Activated T-helper 1 cell treated with Interleukin-2 at 50 U/mL for 16 hours (primary cell): Measurements from ENCODE around the gene PLVAP.

Source experiments
- DNase-seq: peaks from one replicate; pipeline ENCODE4 v3.0.0-alpha.2; 2020; ENCODE audit warnings: low read depth

The PLVAP gene

GRCh38 chr19:17333611-17334413 is 43.3 kb downstream of the PLVAP start:
- DNase-seq = peak; percentile 63

GRCh38 chr19:17332677-17333581 is 44.2 kb downstream of the PLVAP start:
- no peak for DNase-seq

- no peak for DNase-seq
These were observed 44.8 kb downstream of the PLVAP start for GRCh38 chr19:17332360-17332676.

GRCh38 chr19:17331045-17331558 is 46.0 kb downstream of the PLVAP start:
- no peak for DNase-seq

GRCh38 chr19:17330262-17331044 is 46.7 kb downstream of the PLVAP start:
- no peak for DNase-seq

- DNase-seq = no peak
These were observed 47.5 kb downstream of the PLVAP start for GRCh38 chr19:17329366-17330261.

GRCh38 chr19:17328517-17329365 is 48.4 kb downstream of the PLVAP start:
- DNase-seq = peak; percentile 27

- DNase-seq = peak; percentile 31
These were observed 49.3 kb downstream of the PLVAP start for GRCh38 chr19:17327654-17328516.

GRCh38 chr19:17327068-17327653 is 50.0 kb downstream of the PLVAP start:
- DNase-seq = no peak

- DNase-seq = no peak
These were observed 50.6 kb downstream of the PLVAP start for GRCh38 chr19:17326595-17326966.

GRCh38 chr19:17325881-17326594 is 51.1 kb downstream of the PLVAP start:
- DNase-seq = no peak

GRCh38 chr19:17325133-17325532 is 52.0 kb downstream of the PLVAP start:
- DNase-seq = no peak

- no peak for DNase-seq
These were observed 52.6 kb downstream of the PLVAP start for GRCh38 chr19:17324357-17325114.

- no peak for DNase-seq
These were observed 53.2 kb downstream of the PLVAP start for GRCh38 chr19:17323964-17324332.

- no peak for DNase-seq
These were observed 53.7 kb downstream of the PLVAP start for GRCh38 chr19:17323300-17323963.

GRCh38 chr19:17322854-17323253 is 54.3 kb downstream of the PLVAP start:
- DNase-seq = no peak
